HG02938 (cell line): Measurements from ENCODE around the gene FHIT.

ENCODE experiments used
- ATAC-seq: cut with Tn5 transposase; IDR thresholded peaks from one replicate; pipeline ENCODE4 v1.9.1; 2021; ENCODE audit warnings: mild to moderate bottlenecking, moderate library complexity; ENCODE audit not compliant: unreplicated experiment

The FHIT gene

GRCh38 chr3:59727902-59728586 is 1523.2 kb downstream of the FHIT start:
- ATAC-seq, result no peak

- no peak for ATAC-seq
Measured at GRCh38 chr3:59726279-59726678, 1525.0 kb downstream of the FHIT start.

DNA sequence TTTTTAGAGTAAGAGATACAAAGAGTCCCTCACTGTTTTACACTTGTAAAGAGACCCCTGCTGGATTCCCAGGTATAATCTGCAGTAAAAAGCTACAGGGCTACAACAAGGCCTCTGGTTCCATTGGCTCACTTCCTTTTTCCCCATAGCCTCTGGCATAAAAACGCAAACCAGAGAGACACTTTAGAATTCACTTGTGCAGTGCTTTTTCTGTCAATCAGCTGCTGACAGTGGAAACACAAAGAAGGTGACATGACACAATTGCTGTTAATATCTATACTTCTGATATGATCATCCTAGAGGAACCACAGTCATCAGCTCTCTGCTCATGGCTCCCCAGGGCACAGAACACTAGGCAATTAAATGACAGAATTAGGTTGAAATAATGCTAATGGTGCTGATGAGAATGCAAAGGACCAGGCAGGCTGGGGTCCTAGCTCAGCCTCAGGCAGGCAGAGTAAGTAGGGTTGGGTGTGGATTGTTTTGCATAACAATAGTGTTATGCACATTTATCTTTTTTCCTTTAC is 1533.5 kb downstream of the FHIT start:
- ATAC-seq, result no peak

DNA sequence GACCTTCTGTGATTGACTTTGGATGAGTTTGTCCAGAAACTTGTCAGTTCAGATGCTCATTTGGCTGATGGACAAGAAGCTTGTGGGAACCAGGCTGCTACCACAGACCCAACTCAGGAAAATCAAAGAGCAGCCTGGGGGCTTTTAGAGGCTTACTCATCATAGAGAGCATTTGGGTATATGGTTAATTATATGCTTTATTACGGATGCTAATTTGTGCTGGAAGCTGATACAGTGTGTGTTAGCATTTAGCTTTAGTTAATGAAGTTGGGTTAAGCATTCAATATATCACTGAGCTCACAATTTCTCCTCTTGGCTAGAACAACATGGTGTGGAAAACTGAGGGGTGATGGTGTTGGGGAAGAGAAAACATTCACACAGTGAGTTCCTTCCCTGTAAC is 1537.2 kb downstream of the FHIT start:
- no peak for ATAC-seq

- ATAC-seq, result no peak
Measured at GRCh38 chr3:59710554-59710953, 1540.7 kb downstream of the FHIT start.

DNA sequence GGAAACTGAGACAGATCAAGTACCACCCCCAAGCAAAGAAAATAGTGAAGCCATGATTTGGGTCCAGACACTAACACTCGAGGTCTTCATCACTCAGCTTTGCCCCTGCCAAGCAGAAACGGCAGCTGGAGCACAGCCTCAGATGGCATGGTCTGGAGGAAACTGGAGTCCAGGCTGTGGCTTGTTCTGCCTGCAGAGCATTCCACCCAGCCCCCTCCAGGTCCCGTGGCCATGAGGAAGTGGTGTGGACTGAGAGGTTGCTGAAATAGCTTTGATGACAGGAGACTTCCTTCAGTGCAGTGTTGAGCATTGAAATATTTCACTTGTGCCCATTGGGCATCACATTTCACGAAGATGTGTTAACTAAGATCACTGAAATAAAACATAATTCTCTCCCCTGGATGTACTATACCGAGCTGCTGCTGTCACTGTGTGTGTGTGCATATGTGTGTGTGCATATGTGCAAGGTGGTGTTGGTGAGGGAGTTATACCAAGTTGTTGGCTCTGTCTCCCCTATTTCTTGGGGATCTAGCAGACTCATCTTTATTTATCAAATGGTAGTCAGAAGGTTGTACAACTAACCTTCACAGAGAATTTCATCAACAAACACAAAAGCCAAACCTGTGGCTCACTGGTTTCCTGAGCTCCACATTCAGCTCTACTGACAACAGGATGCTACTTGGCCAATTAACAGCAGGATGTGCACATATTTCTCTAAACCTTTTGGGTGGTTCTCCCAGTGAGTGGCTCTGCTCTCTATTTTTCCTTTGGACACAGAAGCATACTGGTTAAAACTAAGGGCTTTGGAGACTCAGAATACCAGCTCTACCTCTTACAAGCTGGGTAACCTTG is 1541.3 kb downstream of the FHIT start:
- ATAC-seq, result no peak

DNA sequence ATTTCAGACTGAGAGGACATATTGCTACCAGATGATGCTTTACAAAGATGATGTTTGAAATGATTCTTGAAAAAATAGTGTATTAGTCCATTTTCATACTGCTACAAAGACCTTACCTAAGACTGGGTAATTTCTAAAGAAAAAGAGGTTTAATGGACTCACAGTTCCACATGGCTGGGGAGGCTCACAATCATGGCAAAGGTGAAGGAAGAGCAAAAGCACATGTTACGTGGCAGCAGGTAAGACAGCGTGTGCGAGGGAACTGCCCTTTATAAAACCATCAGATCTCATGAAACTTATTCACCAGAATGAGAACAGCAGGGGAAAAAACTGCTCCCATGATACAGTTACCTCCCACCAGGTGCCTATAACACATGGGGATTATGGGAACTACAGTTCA is 1543.0 kb downstream of the FHIT start:
- no peak for ATAC-seq

DNA sequence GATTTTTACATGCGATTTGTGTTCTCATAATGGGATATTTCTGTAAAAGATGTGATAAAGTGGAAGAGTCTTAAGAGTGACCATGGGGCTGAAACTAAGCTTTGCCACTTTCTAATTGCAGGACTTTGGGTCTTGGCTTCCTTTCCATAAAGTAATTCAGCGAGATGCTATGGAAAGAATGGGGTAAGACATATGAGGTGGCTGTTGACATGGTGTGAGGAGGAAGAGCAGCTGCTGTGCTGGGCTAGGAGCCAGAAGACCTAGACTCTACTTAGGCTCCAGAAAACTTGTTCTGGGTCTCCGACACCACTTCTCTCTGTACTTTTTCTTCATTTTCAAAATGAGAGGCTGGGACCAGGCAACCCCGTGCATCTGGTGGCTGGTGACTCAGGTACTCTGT is 1547.0 kb downstream of the FHIT start:
- no peak for ATAC-seq

DNA sequence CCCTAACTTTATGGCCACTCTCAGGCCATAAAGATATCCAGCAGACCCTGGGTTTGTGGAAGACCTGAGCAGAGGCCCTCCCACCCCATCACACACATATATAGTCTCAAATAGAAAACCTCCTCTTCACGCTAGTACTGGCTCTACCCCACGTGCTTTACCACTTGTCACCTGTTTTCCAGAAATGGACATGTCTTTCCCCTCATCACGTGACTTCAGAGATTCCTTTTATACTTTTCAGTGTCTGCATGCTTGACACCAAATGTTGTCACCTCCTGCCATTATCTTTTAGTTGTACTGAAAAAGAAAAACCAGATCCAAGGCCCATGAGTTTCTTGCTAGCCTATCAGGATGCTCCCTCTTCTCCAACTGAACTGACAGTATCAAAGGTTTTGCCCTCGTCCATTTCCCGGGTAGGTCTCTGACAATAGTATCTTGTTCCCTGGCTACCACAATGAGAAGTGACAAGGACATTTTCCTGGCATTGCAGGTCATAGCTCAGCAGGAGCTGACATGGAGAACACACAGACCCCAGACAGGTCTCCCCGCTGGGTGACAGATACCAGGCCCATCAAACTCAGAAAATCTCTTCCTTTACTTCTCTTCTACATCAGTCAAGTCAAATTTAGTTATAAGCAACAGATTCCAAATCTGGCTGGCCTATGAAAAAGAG is 1551.5 kb downstream of the FHIT start:
- ATAC-seq, result no peak
